Dermis blood vessel endothelial cell (primary cell): ENCODE results near the gene HSPBAP1. TPM values are rescaled to one million over a fixed set of nuclear protein-coding genes. Genes with fewer than 3 reads are reported as not detected.
"Not testable (repeated sequence)": the region's sequence is repeated elsewhere in the genome, so short reads cannot be mapped to it uniquely, and the experiment has no call there.

Experiments used
- DNase-seq: peaks from one replicate; pipeline ENCODE4 v3.0.0; 2010
- total RNA-seq: library from RNA; depleted of rRNA; stranded (reverse); fragments of >200 nt; gene quantifications from 2 replicates; pipeline ENCODE4 v1.2.3, GENCODE V29; 2014

HSPBAP1 gene
- total RNA-seq, 1 donor from 2014 or later: 13.4 TPM

GRCh38 chr3:122785231-122785630 is 8.4 kb downstream of the HSPBAP1 start:
- no peak for DNase-seq

DNA sequence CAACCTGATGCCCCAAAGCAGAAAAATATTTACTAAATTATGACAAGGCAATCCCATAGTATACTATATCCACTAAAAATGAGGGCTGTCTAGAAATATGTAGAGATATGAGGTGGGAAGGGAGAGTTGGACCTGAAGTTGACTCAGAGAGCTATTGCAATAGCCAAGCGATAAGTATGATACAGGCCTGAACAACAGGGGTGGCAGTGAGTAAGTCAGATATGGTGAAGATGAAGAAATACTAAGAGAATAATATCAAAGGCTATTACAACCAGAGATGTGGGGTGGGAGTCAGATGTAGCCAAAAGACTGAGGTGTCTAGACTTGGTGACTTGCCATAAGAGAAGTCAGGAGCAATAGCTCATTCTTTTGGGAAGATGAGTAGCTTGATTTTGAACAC is 9.2 kb downstream of the HSPBAP1 start:
- DNase-seq: no peak

DNA sequence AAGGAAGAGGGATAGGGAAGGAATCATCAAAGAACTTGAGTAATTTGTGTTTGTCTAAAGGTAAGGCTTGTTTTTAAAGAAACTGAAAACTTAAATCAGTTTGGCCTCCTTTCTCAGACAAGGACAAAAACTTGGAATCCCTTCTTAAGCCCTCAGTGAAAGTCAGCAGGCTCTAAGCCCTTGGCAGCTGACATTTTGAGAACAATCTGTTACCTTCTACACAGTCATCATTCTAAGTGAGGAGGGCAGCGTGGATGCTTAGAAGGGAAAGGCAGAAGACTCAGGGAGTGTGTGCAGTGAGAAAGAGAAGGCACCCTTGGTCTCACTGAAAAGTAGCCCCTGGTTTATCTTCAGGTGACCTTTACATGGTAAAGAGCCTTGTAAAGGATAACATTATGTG is 10.8 kb downstream of the HSPBAP1 start:
- DNase-seq: no peak

GRCh38 chr3:122777563-122777962 is 16.1 kb downstream of the HSPBAP1 start:
- DNase-seq: no peak

- no peak for DNase-seq
These were observed 16.8 kb downstream of the HSPBAP1 start for GRCh38 chr3:122776675-122777468.

DNA sequence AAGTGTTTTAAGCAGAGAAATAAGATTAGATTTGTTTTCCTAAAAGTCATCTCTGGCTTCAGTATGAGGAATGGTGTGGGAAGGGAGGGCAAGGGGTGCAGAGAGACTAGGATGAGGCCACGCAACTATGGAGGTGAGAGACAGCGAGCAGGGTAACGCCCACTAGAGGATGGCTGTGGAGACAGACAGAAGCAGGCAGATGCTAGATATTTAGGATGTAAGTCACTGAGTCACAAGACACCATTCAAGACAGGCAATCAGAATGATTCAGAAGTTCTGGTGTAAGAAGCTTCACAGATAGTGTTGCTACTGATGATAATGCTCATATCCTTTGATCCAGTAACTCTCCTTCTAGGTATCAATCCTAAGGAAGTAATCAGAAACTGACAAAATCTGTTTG is 19.1 kb downstream of the HSPBAP1 start:
- DNase-seq: no peak

DNA sequence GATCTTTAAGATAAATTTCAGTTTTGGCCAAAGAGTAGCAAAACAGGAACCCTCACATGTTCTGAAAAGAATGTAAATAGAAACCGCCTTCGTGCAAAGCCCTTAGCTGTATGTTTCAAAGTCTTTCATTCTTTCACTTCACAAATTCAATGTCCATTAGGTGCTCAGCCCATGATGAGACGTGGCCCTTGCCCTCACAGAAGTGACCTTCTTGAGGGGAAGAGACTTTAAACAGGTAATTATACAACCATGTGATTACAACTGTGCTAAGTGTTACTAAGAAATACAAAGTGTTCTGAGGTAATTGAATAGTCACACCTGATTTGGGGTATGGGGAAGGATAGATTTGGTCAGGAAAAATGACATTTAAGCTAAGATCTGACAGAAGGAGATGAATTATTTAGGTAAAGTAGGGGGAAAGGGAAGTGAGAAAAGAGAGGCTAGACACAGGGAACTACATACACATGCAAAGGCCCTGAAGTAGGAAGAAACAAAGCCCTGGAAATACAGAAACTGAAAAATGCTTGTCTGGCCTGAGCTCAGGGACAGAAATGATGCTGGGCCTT is 19.6 kb downstream of the HSPBAP1 start:
- DNase-seq: no peak

GRCh38 chr3:122772827-122773226 is 20.8 kb downstream of the HSPBAP1 start:
- DNase-seq: no peak

- DNase-seq: no peak
These were observed 23.0 kb downstream of the HSPBAP1 start for GRCh38 chr3:122770521-122771202.

GRCh38 chr3:122767540-122768372 is 25.9 kb downstream of the HSPBAP1 start:
- DNase-seq: no peak

DNA sequence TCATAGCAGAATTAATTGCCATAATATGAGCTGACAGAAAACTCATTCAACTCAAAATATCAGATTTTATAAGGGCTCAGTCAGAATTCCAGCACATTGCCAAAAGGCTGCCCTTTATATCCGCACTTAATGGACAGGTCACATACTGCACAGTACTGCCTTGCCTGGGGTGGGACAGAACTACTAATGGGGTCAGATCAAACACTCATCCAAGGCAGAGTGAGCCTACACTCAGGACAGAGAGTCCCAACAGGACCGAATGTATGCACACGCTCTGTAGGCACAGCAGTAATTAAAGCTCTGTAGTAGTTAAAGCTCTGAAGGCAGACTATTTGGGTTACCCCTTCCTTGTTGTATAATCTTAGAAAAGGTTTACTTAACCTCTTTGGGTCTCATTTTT is 27.2 kb downstream of the HSPBAP1 start:
- no peak for DNase-seq

- no peak for DNase-seq
These were observed 33.0 kb downstream of the HSPBAP1 start for GRCh38 chr3:122760453-122761271.

DNA sequence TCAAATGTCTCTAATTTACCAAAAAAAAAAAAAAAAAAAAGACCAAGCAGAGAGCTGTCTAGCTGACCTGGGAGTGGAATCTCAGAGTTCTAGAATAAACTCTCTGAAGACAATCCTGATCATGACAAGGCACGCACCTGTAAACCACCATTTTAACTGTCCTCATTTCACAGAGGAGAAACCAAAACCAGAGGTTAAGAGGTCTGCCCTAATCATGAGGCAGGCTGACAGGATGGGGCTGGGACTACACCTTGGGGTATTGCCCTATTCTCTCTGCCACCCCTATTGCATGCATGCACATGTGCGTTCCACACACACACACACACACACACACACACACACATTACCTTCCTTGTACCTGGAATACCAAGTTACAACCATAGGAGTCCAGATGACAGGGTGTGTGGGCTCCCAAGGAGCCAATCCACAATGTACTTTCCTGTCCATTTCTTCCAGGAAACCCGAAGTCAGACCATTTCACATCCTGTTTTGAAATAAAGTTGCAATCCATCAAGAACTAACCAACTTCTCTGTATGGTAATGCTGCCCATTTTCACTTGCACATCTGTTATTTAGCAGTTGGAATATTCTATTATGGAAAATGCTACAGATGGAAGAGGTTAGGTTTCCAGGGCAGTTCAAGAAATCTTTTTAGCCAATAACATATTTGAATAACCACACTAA is 34.6 kb downstream of the HSPBAP1 start:
- DNase-seq: peak; percentile 27

DNA sequence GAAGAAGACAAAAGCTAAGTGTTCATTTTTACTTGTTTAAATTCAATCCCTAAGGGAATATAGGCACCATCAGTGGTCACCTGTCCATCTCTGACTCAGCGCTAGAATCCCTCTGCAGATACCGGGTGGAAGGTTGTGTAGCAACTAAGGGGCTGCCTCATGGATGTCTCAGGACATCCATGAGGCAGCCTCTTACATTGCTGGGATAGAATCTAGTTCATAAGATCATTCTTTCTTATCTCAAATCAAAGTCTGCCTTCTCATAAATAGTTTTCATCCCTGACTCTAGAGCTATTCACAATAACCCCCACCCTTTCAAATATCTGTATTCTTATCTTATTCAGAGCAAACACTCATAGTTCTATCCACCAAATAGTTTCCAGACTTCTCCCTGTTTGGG is 38.1 kb downstream of the HSPBAP1 start:
- DNase-seq: no peak

- peak; percentile 59 for DNase-seq
These were observed 38.7 kb downstream of the HSPBAP1 start for GRCh38 chr3:122754929-122755328.

DNA sequence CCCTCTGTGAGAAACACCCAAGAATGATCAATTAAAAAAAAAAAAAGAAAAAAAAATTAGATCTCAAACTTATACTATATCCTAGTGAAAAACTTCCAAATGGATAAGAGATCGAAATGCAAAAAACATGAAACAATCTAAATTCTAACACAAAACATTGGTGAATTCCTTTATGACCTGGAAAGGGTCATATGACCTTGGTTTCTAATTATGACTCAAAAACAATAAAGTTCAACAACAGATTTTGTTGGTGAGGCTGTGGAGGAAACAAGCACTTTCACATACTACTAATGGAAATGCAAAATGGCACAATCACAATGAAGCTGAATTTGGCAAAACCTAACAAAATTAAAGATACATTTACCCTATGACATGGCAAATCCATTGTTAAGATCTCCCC is 45.3 kb downstream of the HSPBAP1 start:
- DNase-seq: no peak

GRCh38 chr3:122747295-122747694 is 46.3 kb downstream of the HSPBAP1 start:
- not testable (repeated sequence) for DNase-seq

GRCh38 chr3:122745369-122746021 is 48.1 kb downstream of the HSPBAP1 start:
- DNase-seq: peak; percentile 3

DNA sequence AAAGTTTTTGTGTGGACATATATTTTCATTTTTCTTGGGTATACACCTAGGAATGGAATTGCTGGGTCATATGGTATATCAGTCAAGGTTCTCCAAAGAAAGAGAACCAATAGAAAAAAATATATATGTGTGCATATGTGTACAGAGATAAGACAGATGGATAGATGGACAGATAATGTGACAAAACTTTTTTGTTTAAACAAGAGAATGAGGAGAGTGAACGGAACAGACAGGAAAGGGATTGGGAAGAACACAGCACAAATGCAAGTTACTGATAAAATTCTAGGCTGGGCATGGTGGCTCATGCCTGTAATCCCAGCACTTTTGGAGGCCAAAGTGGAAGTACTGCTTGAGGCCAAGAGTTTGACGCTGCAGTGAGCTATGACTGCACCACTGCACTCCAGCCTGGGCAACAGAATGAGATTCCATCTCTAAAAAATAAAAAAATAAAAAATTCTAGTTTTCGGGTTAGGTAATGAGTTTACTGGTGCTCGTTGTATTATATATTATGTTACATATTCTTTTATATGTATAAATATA is 50.0 kb downstream of the HSPBAP1 start:
- DNase-seq: no peak

- DNase-seq: no peak
These were observed 51.4 kb downstream of the HSPBAP1 start for GRCh38 chr3:122742234-122742633.

DNA sequence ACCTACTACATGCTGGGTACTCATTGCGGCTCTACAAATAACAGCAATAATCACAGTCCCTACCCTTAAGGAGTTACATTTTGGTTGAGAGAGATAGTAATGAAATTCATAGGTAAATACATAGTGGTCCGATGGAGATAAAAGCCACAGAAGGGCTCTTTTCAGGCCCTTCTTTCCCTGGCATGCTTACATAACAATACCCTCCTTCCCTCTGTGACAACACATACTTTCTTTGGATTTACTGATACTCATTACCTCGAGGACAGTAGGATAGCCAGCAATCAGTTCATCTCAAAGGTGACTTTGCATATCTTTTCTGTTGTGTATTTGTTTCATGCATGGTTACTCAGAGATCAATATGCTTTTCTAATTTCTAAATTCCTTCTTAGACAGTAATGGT is 54.5 kb downstream of the HSPBAP1 start:
- DNase-seq: no peak
